Sigmoid colon (tissue), 4 donors: Measurements from ENCODE around the gene SMARCC1.

ENCODE experiments used
- EP300 ChIP-seq, 4 donors: sonication (generic); formaldehyde crosslinking; IDR thresholded peaks; one replicate each; pipeline ENCODE4 v1.6.1; 2017; ENCODE audit warnings: antibody characterized with exemption in 4 of 4
- TF ChIP-seq, protein P1 (sequence below), 4 experiments: fragments of 450-650 bp in 3 of 4; fragments of 200-600 bp in 1 of 4; IDR thresholded peaks; one replicate each; pipeline ENCODE4 v1.5.1; 2016 to 2019; ENCODE audit warnings: antibody characterized with exemption in 4 of 4, mild to moderate bottlenecking in 3 of 4, moderate library complexity in 2 of 4

DNA sequence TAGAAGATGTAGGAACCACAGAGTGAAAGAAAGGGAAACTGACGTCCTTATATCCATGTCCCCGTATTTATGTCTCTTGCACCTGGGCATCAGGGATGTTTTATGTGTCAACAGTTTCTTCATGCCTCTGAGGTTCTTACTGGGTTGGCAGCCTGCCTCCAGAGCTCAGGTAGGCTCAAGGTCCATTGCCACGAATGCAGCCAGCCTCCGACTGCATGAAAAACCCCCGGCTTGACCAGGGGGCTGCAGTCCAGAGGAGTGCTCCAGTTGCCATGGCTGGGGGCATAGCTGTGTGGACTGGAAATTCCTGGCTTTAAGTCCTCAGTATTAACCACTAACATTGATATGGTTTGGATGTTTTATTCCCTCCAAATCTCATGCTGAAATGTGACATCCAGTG is 200.3 kb downstream of the SMARCC1 start:
- TF ChIP-seq, protein P1, sequence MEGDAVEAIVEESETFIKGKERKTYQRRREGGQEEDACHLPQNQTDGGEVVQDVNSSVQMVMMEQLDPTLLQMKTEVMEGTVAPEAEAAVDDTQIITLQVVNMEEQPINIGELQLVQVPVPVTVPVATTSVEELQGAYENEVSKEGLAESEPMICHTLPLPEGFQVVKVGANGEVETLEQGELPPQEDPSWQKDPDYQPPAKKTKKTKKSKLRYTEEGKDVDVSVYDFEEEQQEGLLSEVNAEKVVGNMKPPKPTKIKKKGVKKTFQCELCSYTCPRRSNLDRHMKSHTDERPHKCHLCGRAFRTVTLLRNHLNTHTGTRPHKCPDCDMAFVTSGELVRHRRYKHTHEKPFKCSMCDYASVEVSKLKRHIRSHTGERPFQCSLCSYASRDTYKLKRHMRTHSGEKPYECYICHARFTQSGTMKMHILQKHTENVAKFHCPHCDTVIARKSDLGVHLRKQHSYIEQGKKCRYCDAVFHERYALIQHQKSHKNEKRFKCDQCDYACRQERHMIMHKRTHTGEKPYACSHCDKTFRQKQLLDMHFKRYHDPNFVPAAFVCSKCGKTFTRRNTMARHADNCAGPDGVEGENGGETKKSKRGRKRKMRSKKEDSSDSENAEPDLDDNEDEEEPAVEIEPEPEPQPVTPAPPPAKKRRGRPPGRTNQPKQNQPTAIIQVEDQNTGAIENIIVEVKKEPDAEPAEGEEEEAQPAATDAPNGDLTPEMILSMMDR (IDR thresholded peaks at IDR 0.05): no peak
- no peak for TF ChIP-seq EP300 (IDR thresholded peaks at IDR 0.05)
